ENCODE measurements around the gene ST3GAL2.

Gene ST3GAL2

GRCh38 chr16:70437017-70437581 is 1.8 kb downstream of the ST3GAL2 start:
- no peak for DNase-seq

GRCh38 chr16:70434484-70435260 is 4.2 kb downstream of the ST3GAL2 start:
- DNase-seq, result no peak

GRCh38 chr16:70433458-70434103 is 5.3 kb downstream of the ST3GAL2 start:
- DNase-seq, result no peak

GRCh38 chr16:70432723-70433457 is 6.0 kb downstream of the ST3GAL2 start:
- DNase-seq, result no peak

- no peak for DNase-seq
Measured at GRCh38 chr16:70432356-70432722, 6.6 kb downstream of the ST3GAL2 start.

- no peak for DNase-seq
Measured at GRCh38 chr16:70430667-70431536, 8.0 kb downstream of the ST3GAL2 start.

GRCh38 chr16:70429888-70430666 is 8.8 kb downstream of the ST3GAL2 start:
- no peak for DNase-seq

- no peak for DNase-seq
Measured at GRCh38 chr16:70428178-70428998, 10.5 kb downstream of the ST3GAL2 start.

- DNase-seq, result no peak
Measured at GRCh38 chr16:70427786-70428177, 11.1 kb downstream of the ST3GAL2 start.

GRCh38 chr16:70422543-70422942 is 16.4 kb downstream of the ST3GAL2 start:
- no peak for DNase-seq

- DNase-seq, result no peak
Measured at GRCh38 chr16:70421473-70422311, 17.2 kb downstream of the ST3GAL2 start.

- no peak for DNase-seq
Measured at GRCh38 chr16:70421014-70421413, 17.9 kb downstream of the ST3GAL2 start.

GRCh38 chr16:70419384-70420327 is 19.2 kb downstream of the ST3GAL2 start:
- no peak for DNase-seq

- DNase-seq, result no peak
Measured at GRCh38 chr16:70418993-70419318, 19.9 kb downstream of the ST3GAL2 start.

- DNase-seq, result no peak
Measured at GRCh38 chr16:70418274-70418992, 20.5 kb downstream of the ST3GAL2 start.

- DNase-seq, result no peak
Measured at GRCh38 chr16:70417661-70418060, 21.2 kb downstream of the ST3GAL2 start.

- DNase-seq, result no peak
Measured at GRCh38 chr16:70416748-70417616, 21.9 kb downstream of the ST3GAL2 start.

All from NCI-H1436 (cell line).